Stimulated activated CD4-positive, alpha-beta T cell treated with anti-CD3 and anti-CD28 coated beads, TNF-alpha, amount 100 ng/mL, for 48 hours (primary cell): ENCODE data around the gene ACAP1.

Experiments used
- DNase-seq, 3 donors: peaks; one replicate each; pipeline ENCODE4 v3.0.0-alpha.2; 2020; ENCODE audit warnings: low read depth in 3 of 3

Gene ACAP1

DNA sequence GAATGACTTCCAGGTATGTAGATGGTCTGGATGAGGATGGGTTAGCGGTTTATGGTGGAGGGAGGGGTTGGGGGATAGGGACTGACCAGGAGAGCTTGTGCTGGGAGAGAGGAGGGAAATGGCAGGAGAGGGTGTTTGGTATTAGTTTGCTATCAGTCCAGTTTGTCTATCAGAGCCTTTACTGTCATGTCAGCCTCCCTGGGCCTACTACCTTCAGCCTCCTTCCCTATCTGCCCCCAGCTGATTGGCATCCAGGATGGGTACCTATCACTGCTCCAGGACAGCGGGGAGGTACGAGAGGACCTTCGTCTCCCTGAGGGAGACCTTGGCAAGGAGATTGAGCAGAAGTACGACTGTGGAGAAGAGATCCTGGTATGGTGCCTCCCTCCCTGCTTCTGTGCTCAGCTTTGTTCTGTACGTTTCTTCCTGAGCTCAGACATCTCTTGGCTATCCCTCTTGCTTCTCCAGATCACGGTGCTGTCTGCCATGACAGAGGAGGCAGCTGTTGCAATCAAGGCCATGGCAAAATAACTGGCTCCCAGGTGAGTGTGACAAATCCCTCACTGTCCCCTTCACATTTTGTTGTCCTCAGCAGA is 25.1 kb upstream of the ACAP1 start:
- DNase-seq, result no peak

DNA sequence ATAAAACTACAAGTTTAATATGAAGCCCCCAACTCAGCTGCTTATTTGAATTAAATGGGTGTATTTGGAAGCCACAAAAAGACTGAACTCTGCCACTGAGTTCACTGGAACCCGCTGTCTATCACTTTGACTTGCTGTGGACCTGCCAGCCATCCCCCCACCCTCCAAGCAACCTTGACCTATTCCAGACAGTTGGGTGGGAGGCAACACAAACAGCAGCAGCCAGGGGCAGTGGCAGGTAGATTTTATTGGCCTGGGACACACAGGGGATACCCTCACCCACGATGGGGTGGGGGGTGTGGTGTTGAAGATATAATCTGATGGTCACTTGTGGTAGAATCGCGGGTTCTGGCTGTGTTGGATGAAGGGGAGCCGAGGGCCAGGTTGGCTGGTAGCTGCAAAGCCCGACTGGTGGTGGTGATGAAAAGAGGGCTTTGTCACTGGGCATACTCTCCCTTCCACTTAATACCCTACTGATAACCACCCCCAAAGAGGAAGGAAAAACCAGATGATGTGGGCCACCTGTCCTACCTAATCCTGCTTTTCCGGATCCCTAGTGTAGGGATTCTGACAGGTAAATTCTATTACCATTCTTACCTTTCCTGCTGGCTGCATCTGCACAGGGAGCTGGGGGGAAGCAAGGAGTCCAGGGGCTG is 23.8 kb upstream of the ACAP1 start:
- DNase-seq, result no peak

DNA sequence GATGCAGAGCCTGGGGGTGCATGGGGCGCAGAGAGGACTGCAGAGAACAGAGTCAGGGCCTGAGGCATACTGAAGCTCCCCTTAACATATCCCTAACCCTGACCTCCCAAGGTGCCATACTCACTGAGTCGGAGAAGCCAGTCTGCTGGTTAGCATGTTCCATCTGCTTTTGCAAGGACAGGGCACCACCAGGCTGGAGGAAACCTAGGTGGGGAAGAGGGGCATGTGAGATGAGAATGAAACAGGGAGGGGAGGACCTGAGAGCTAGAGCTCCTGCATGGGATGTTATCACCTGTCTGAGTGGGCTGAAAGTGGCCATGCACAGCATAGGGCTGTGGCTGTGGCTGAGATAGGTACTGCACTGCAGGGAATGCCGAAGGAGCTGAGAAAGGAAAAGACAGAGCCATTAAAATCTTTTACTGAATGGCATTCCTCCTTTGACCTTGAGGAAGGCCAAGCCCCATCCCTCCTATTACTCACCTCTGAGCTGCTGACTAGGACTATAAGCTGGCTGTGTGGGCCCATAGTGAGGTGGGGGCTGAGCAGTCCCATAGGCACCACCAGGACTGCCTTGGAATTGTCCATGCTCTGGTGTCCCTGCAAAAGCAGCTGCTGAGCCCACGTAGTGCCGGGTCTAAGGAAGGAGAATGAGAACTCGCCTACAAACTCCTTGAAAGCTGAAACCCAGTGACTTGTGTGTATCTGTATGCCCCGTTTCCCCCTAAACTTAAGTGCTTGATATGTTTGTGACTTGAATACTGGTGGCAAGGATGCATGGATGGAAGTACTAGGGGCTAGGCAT is 23.0 kb upstream of the ACAP1 start:
- no peak for DNase-seq

DNA sequence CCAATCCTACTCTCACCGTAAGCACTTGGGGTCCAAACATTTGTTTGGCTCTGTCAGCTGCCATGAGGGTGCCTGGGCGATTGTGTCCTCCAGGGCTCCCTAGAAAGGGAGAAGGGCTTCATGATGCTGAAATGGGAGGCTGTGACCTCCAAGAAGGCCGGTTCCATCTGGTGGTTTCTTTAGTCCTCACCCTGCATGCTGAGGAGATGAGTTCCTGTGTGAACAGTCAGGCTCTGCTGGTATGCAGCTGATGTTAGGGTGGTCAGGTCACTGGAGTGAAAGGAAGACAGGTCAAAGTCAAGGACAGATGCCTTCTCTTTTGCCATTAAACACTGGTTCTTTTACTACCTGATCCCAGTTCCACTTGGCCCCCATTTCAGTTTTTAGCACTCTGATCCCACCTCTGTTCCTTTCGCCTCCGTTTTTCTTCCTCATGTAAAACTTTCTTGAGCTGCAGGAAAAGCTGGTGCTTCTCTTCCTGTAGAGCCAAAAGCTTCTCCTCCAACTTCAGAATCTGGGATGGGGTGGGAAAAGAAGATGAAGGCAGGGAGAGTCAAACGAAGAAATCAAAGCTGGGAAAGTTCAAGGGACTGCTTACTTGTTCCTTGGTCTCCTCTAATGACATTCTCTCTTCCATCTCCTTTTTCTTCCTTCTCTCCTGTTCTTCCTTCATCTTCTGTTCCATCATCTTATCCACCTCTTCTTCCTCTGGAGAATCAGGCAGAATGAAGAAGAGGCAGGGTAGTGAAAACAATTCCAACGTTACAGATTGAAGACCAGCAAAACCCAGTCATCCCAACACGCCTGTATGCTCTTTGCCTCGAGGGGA is 22.2 kb upstream of the ACAP1 start:
- no peak for DNase-seq

DNA sequence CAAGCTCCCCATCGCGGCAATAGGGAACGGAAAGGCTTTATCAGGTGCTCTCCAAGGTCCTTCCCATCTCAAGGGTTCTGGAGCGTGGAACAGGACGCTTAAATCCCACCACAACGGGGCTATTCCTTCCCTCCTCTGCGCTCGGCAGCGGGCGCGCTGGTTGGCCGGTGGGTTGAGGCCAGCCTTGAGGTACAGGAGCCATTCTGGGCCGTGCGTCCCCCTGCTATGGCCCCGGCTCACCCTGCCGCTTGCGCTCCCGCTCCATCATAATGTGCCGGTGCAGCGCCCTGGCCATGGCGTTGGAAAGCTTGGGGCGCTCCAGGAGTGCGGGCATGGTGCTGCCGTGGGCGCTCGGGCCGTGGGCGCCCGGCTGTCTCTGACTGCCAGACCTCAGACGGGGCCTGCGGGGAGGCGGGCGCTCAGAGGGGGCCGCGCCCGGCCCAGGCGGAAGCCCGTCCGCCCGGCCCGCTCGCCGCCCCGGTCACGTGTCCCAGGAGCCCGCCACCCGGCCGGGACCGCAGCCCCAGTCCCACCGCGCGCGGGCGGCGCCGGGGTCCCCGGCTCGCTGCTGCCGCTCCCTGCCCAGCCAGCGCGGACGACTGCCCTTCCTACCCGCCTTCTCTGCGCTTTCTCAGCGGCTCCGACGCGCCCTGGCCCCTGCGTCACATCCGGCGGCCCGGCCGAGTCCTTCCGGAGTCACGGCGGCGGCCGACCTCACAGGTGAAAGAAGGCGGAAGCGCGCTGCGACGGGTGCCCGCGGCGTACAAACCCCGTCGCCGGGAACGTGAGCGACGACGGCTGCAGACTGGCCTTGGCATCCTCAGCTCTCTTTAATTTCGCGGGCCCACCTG is 21.4 kb upstream of the ACAP1 start, which contains the start of gene GPS2:
Gene GPS2, minus strand, starts transcription at position 642 of the 851 bp plus-strand sequence. Its CDS starts 308 bp downstream, at position 334.
- DNase-seq, result peak; percentile 79 to 92 (median 87)

DNA sequence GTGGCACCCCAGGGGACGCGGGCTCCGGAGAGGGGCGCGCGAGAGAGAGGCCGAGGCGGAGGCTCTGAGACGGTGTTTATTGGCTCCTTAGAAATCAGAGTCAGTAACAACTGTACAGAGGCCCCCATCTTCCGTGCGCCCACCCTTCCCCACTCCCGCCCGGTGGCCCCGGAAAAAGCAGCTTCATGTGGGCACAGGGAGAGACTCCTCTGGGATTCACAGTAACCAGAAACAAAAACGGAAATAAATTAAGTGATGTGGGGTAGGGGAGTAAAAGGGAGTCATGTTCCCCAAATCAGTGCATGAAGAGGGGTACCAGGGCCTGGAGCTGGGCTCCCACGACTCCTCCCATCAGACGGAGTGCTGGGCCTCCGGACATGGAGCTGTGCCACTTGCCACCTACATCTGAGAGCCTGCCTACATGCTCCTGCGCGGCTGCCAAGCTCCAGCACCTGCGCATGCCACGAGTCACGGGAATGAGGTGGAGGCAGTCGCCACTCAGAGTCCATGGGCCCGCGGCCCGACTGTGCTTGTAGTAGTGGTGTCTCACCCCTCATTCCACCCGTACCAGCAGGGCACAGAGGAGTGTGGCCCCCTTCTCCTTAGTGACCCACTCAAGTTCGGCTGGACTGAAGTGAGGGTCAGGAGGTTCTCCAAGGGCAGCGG is 20.6 kb upstream of the ACAP1 start:
- DNase-seq, result no peak

DNA sequence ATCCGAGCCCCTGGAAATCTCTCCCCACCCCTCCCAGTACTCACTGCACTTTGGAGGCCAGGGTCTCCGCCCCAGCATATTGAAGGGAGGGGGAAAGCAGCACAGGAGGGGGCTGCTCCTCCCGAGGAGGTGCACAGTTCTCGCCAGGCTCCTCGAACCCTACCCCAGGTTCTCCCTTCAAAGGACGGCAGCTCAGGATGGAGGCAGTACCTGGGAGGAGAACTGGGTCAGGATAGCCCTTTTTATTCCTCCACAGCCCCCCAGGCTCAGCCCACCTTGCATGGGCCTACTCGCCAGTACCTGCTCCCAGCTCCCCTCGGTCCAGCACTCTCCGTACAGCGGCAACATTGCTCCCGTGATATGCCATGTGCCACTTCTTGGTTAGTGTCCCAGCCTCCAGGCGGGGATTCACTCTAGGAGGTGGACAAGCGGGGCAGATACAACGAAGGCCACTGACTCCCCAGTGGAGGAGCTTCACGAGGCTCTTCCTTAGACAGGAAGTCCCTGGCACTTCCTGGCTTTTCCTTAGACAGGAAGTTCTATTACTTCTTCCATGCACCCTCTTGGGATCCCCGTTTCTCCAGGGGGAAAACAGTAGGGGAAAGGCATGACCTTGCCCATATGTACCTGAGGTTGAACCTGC is 19.0 kb upstream of the ACAP1 start:
- DNase-seq, result no peak

DNA sequence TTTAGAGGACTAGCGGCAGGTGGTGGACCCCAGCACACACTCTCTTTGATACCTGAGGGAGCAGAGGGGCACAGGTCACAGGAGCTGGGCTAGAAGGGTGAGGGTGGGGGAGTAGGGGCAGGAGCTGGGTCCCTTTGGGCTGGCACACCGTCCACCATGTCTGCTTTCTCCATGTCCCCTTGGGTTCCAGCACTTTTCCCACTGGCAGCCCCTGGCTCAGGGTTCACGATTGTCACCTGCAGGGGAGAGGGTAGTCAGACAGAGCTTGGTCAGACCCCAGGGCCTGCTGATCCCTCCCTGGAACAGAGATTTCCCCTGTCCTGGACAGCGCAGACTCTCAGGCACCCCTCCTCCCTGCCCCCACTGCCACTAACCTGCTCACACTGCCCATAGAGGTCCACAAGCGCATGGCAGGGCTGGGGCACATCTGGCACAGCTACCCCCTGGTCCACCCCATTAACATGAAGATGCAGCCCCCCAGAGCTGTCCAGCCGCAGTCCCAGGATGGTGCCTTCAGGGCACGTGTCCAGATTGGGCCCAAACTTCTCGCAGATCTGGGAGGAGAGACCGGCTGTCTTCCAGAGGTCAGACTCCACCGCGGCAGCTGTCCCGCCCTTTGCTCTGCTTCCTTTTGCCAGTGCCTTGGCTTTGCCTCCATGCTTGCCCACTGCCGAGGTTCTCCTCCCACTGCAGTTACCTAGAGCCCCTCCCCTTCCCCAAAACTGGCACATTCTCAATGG is 18.0 kb upstream of the ACAP1 start:
- no peak for DNase-seq

DNA sequence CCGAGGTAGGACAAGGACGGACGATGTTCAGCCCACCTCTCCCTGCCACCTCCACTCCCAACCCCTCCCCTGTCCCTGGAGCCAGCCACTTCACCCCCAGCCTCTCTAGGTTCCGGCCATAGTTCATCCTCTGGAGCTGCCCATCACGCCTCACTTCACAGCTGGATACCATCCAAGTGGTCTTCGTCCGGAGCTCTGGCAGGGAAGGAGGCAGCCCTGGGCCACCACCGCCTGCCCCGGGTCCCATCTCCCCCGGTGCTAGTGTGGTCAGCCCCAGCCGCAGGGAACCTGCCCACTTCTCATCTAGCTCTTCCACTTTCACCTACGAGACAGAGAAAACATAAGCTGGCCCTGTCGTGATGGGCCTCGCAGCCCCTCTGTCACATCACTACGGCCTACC is 14.9 kb upstream of the ACAP1 start:
- DNase-seq, result no peak

DNA sequence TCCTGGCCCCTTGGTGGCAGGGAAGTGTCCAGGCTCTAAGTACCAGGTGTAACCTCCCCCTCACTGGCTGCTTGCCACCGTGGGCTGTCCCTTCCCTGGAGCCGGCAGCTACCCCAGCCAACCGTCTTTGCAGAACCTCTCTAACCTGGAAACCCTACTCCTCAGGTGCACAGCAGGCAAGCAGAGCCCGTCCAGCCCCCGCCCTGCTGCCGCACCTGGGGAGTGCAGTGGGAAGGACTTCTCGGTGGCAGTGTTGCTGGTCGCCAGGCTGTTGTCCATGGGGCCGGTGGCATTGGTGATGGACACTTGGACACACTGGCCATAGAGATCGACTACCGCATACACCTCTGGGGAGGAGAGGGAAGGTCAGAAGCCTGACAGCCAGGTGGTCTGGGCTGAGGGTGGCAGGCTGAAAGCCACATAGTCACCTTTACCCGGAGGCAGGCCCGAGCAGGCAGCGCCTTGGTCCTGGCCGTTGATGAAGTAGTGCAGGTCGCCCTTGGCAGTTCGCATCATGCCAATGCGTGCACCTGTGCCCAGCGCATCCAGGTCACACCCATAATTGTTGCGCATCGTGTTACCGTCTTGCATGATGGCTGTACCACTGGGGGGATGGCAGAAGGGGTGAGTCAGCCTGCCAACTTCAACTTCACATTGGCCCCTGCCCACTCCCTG is 13.7 kb upstream of the ACAP1 start:
- DNase-seq, result no peak

DNA sequence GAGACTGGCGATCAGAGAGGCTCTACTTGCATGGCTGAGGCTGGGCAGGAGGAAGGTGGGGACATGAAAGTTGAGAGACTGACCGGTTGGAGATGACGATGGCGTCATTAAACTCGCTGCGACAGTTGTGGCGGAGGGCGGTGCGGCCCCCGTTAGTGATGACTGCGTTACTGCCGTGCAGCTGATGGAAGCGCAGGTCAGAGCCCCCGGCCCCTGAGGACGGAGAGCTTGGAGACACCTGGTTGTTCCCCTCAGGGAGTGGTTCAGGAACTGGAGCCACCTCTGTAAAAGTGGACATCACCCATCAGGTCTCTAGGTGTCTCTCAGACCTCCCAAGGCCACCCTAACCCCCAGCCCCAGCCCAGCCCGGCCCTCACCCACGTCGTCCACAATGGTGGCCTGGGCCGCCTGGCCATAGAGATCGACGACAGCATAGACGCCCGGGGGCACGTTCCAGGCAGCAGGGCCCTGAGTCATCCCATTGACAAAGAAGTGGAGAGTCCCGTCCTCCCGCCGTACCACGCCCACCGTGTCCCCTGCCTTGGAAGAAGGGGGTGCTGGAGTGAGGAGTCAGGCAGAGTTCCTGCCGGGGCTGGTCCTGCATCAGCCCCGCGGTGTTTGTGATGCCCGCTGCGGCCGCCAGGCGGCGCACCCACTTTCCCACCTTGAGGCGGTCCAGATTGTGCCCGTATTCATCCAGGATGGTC is 12.4 kb upstream of the ACAP1 start:
- DNase-seq, result peak in 1 of 3 donors; percentile 51

DNA sequence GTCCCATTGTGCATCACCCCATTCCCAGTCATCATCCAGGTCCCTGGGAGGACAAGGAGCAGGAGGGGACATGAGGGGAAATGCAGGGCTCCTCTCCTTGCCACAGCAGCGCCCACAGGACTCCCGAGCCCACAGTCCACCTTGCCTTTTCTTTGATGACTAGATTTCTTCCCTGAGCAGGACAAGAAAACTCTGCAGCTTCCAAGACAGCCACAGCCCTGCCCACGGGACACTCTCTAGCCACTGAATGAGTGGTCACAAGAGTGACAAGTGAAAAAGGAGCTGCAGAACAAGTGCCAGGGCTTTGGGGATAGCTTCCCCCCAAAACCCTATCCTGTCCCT is 11.9 kb upstream of the ACAP1 start:
- no peak for DNase-seq

DNA sequence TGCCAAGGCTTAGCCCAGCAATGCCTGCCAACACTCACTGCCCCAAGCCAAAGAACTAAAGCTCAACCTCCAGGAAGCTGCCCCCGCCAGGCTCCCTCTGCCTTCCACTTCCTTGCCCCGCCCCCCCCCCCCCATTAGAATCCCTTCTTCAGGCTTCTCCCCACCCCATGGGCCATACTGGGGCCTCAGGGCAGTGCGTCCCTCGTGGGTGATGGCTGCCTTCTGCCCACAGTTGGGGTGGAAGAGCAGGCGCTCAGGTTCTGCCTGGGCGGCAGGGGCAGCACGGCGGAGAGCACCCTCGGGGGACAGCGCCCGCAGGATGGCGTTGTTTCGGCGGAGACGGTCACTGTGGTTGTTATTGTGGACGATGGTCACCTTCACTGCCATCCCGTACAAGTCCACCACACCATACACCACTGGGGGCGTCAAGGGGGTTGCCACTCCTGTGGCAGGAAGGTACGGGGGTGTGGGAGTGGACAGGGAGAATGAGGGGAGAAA is 11.2 kb upstream of the ACAP1 start:
- no peak for DNase-seq

DNA sequence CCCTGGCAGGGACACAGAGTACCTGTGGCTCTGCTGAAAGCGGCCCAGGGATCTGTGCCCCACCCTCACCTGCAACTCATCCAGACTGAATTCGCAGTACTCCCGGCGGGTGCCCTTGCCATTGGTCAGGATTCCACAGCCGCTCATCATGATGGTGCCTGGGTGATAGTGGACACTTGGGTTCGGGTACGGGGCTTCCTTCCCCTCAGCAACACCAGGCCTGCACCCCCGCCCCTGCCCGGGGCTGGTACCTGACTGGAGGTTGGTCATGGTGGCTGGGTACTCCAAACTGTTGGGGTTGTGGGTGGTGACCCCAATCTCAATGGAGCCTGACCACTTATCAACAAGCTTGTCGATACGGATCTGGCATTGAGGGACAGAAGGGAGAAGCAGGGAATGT is 10.1 kb upstream of the ACAP1 start:
- DNase-seq, result no peak

DNA sequence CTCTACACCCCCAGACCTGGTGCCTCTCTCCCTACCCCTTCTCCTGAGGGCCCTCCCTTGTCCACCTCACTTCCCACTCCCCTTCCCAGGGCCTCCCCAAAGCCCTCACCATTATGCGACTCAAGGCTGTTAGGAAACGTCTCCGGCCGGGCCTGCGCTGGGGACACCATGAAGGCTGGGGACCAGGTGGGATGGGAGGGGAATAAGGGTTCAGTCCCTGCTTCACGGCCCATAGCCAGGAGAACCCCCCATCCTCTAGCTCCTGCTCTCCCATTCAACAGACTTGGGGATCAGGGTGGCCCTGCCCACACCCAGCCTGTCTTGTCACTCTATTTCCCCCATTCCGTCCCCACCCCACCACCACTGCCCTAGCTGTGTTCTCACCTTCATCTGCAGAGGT is 9.3 kb upstream of the ACAP1 start:
- no peak for DNase-seq

DNA sequence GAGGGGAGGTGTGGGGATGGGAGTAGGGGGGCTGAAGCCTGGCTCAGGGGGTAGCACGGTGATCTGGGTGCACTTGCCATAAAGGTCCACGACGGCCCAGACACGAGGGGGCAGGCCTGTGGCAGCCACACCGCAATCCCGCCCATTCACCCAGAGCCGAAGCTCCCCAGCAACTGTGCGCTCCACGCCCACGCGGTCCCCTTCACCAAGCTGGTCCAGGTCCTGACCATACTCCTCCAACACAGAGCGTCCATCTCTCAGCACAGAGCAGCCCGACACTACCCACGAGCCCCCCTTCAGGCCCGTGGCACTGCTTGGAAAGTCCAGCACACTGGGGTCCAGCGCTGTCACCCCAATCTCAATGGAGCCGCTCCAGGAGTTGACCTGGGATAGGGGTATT is 8.8 kb upstream of the ACAP1 start:
- DNase-seq, result no peak

DNA sequence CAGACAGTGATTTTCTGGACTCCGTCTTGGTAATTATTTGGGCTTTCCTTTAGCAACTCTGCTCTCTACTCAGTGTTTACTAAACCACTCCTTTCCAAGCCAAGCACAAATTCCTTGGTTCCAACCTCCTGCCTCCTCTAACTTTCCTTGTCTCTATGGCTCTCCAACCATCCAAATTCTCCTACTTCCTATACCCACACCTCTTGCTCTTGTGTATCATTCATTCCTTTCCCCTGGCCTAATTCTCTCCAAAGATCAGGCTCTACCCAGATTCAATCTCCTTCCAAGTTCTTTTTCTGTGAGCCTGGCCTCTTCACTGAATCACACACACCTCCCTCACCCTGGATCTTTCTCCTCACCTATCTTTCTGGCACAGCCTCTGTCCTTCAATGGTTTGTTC is 8.3 kb upstream of the ACAP1 start:
- DNase-seq, result no peak

DNA sequence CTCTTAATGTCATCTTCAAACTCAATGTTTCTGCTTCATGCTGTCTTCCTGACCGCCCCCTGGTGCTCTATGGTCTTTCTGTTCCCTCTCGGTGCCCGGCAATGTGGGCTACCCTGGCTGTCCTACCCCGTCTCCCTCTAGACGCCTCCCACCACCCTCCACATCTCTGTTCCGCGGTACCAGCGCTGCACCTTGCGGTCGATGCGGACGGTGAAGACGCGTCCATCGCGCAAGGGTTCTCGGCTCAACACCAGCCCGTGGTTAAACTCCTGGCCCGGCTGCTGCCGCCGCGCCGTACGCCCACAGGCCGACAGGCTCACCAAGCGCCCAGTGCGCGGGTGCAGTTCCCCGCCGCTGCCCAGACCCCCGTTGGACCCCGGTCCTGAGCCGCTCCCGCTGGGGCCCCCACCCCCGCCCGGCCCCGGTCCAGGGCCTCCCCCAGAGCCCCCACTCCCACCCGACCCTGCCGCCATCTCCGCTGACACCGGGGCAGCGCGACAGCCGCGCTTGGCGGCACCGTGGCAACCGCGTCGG is 7.4 kb upstream of the ACAP1 start, which contains the start of gene NEURL4:
Gene NEURL4, minus strand, starts transcription at position 496 of the 534 bp plus-strand sequence. Its CDS starts 23 bp downstream, at position 473.
- no peak for DNase-seq
